H1 (cell line): ENCODE measurements around the gene ZNF691. TPM values are rescaled to one million over a fixed set of nuclear protein-coding genes. Genes with fewer than 3 reads are reported as not detected.
"Not testable (repeated sequence)": the region's sequence is repeated elsewhere in the genome, so short reads cannot be mapped to it uniquely, and the experiment has no call there.

Source experiments
- CTCF ChIA-PET: fragments of 300-600 bp; sonication (Branson Sonifier 250); formaldehyde crosslinking; loops from one replicate; lab custom pipeline; 2021; ENCODE audit not compliant: partially characterized antibody; lab: Charles Lee
- POLR2A ChIA-PET: fragments of 300-600 bp; sonication (Branson Sonifier 250); formaldehyde crosslinking; loops from one replicate; lab custom pipeline; 2021; ENCODE audit warnings: inconsistent platforms; ENCODE audit not compliant: partially characterized antibody; lab: Charles Lee
- DNase-seq, 2 experiments: peaks; one replicate each; pipeline versions ENCODE4 v3.0.0 to v3.0.0-alpha.2; 2010 to 2022; ENCODE audit warnings: low spot score in 2 of 2, low read depth in 1 of 2, mixed read lengths in 1 of 2
- FAIRE-seq: peaks from 2 replicates; lab custom pipeline; 2011; peaks lifted over from hg19 to GRCh38; lab: Jason Lieb, UNC
- H2AFZ ChIP-seq: 2 replicates; pipeline ENCODE4 v1.8.1; 2012; ENCODE audit warnings: low read length, inconsistent platforms
- H2AK5ac ChIP-seq: 2 replicates; pipeline ENCODE4 v1.6.1; 2013; ENCODE audit warnings: low read depth, low read length
- H2BK120ac ChIP-seq: replicated peaks from 2 replicates; pipeline ENCODE3; 2013; ENCODE audit warnings: low read depth, low read length, inconsistent platforms
- H2BK12ac ChIP-seq: 2 replicates; pipeline ENCODE4 v1.6.1; 2013; ENCODE audit warnings: low read depth, low read length
- H2BK15ac ChIP-seq: 2 replicates; pipeline ENCODE4 v1.6.1; 2013; ENCODE audit warnings: low read length
- H2BK20ac ChIP-seq: 2 replicates; pipeline ENCODE4 v1.6.1; 2013; ENCODE audit warnings: low read length
- H2BK5ac ChIP-seq: 2 replicates; pipeline ENCODE4 v1.6.1; 2013; ENCODE audit warnings: low read depth, low read length
- H3K14ac ChIP-seq: 2 replicates; pipeline ENCODE4 v1.6.1; 2013; ENCODE audit warnings: inconsistent platforms; ENCODE audit not compliant: insufficient read length
- H3K18ac ChIP-seq: 2 replicates; pipeline ENCODE4 v1.6.1; 2013; ENCODE audit warnings: low read length; ENCODE audit errors: extremely low read depth
- H3K23ac ChIP-seq: 2 replicates; pipeline ENCODE4 v1.6.1; 2013; ENCODE audit warnings: inconsistent platforms; ENCODE audit not compliant: insufficient read length
- H3K23me2 ChIP-seq: 2 replicates; pipeline ENCODE4 v1.6.1; 2013; ENCODE audit warnings: low read depth, low read length
- H3K27ac ChIP-seq: 2 replicates; pipeline ENCODE4 v1.6.1; 2011; ENCODE audit warnings: low read depth, low read length, inconsistent platforms
- H3K27me3 ChIP-seq, 4 experiments: replicated peaks in 1 of 4; 1 replicate in 1 of 4; 2 replicates in 3 of 4; pipeline versions ENCODE4 v1.6.1 to v1.8.1; 2011 to 2013; ENCODE audit warnings: low read length in 3 of 4, mild to moderate bottlenecking in 3 of 4, inconsistent platforms in 2 of 4, mixed read lengths in 2 of 4, moderate library complexity in 1 of 4; ENCODE audit not compliant: control insufficient read depth in 3 of 4, insufficient read depth in 3 of 4; ENCODE audit errors: extremely low read depth in 1 of 4
- H3K36me3 ChIP-seq, 4 experiments: 2 replicates each; pipeline versions ENCODE4 v1.6.1 to v1.8.1; 2011 to 2013; ENCODE audit warnings: mild to moderate bottlenecking in 4 of 4, low read length in 3 of 4, moderate library complexity in 2 of 4, control low read depth in 1 of 4, inconsistent platforms in 1 of 4; ENCODE audit not compliant: insufficient read depth in 4 of 4, control insufficient read depth in 2 of 4
- H3K4ac ChIP-seq: replicated peaks from 2 replicates; pipeline ENCODE3; 2013; ENCODE audit warnings: low read length, low read depth, mixed read lengths, inconsistent platforms; ENCODE audit not compliant: insufficient read length
- H3K4me1 ChIP-seq, 4 experiments: replicated peaks in 1 of 4; 1 replicate in 1 of 4; 2 replicates in 3 of 4; pipeline versions ENCODE4 v1.6.1 to v1.8.1; 2011 to 2013; ENCODE audit warnings: low read length in 3 of 4, inconsistent platforms in 2 of 4, mixed read lengths in 1 of 4; ENCODE audit not compliant: insufficient read depth in 4 of 4, control insufficient read depth in 3 of 4
- H3K4me2 ChIP-seq, 2 experiments: 2 replicates each; pipeline versions ENCODE4 v1.6.1 to v1.8.1; 2011 to 2013; ENCODE audit warnings: low read depth in 2 of 2, low read length in 2 of 2, control low read depth in 1 of 2, inconsistent platforms in 1 of 2, mild to moderate bottlenecking in 1 of 2; ENCODE audit not compliant: insufficient read depth in 1 of 2
- H3K4me3 ChIP-seq, 4 experiments: fragments of 200-600, 300-600 bp in 1 of 4; sonication (generic), shearing (Covaris generic), sonication (Bioruptor Twin) in 1 of 4; 2 replicates each; pipeline versions ENCODE4 v1.5.1 to v1.8.1; 2011 to 2016; ENCODE audit warnings: low read length in 4 of 4, low read depth in 3 of 4, control low read depth in 2 of 4, inconsistent platforms in 2 of 4, mild to moderate bottlenecking in 2 of 4, mixed read lengths in 1 of 4, moderate library complexity in 1 of 4; ENCODE audit not compliant: insufficient read depth in 2 of 4; ENCODE audit errors: extremely low read depth in 1 of 4
- H3K56ac ChIP-seq: replicated peaks from 2 replicates; pipeline ENCODE3; 2013; ENCODE audit warnings: low read depth, mild to moderate bottlenecking, mixed read lengths, low read length, inconsistent platforms; ENCODE audit not compliant: insufficient read length
- H3K79me1 ChIP-seq: 2 replicates; pipeline ENCODE4 v1.6.1; 2013; ENCODE audit warnings: low read depth, low read length, control low read depth
- H3K79me2 ChIP-seq, 2 experiments: 2 replicates each; pipeline versions ENCODE4 v1.6.1 to v1.8.1; 2012 to 2013; ENCODE audit warnings: low read length in 2 of 2, mild to moderate bottlenecking in 2 of 2, inconsistent platforms in 1 of 2; ENCODE audit not compliant: insufficient read depth in 2 of 2, control insufficient read depth in 1 of 2
- H3K9ac ChIP-seq, 4 experiments: replicated peaks in 1 of 4; 1 replicate in 1 of 4; 2 replicates in 3 of 4; pipeline versions ENCODE4 v1.6.1 to v1.8.1; 2011 to 2013; ENCODE audit warnings: low read depth in 3 of 4, low read length in 3 of 4, control low read depth in 2 of 4, mild to moderate bottlenecking in 2 of 4, moderate library complexity in 2 of 4, inconsistent platforms in 1 of 4; ENCODE audit errors: extremely low read depth in 1 of 4
- H3K9me3 ChIP-seq, 2 experiments: 2 replicates each; pipeline versions ENCODE4 v1.6.1 to v1.8.1; 2012 to 2013; ENCODE audit warnings: mild to moderate bottlenecking in 2 of 2, moderate library complexity in 2 of 2, control low read depth in 1 of 2, inconsistent platforms in 1 of 2, low read depth in 1 of 2, low read length in 1 of 2, mixed read lengths in 1 of 2; ENCODE audit not compliant: insufficient read depth in 2 of 2
- H4K20me1 ChIP-seq, 2 experiments: replicated peaks in 1 of 2; 2 replicates each; pipeline versions ENCODE3 to v1.8.1; 2011 to 2013; ENCODE audit warnings: inconsistent platforms in 2 of 2, low read length in 2 of 2, mild to moderate bottlenecking in 1 of 2; ENCODE audit not compliant: insufficient read depth in 2 of 2, control insufficient read depth in 1 of 2
- H4K5ac ChIP-seq: 2 replicates; pipeline ENCODE4 v1.6.1; 2013; ENCODE audit warnings: low read length, low read depth, mixed read lengths, inconsistent platforms; ENCODE audit not compliant: insufficient read length
- H4K8ac ChIP-seq: 2 replicates; pipeline ENCODE4 v1.8.0; 2013; ENCODE audit warnings: mild to moderate bottlenecking, moderate library complexity, low read length, inconsistent platforms; ENCODE audit not compliant: insufficient read depth; ENCODE audit errors: extremely low read depth
- H4K91ac ChIP-seq: replicated peaks from 2 replicates; pipeline ENCODE3; 2013; ENCODE audit warnings: low read length, mixed read lengths, inconsistent platforms; ENCODE audit not compliant: insufficient read length
- WGBS, 2 experiments: shearing (Covaris generic) in 1 of 2; methylation state at CpG; one replicate each; pipeline versions ENCODE4 v1.1.6 to v1.1.7; 2013 to 2015; ENCODE audit warnings: low lambda C conversion rate in 2 of 2, mixed read lengths in 2 of 2, inconsistent platforms in 1 of 2, low coverage in 1 of 2, missing lambda C conversion rate in 1 of 2; ENCODE audit not compliant: insufficient replicate concordance in 2 of 2, insufficient coverage in 1 of 2, insufficient read length in 1 of 2; ENCODE audit errors: extremely low coverage in 1 of 2, missing lambda C conversion rate in 1 of 2; 5-methylcytosine and 5-hydroxymethylcytosine counted together
- polyA plus RNA-seq, 7 experiments: library from polyadenylated mRNA; depleted of rRNA in 3 of 7; stranded (reverse) in 5 of 7; unstranded in 2 of 7; fragments of >200 nt in 5 of 7; fragments of 200-250 nt in 2 of 7; gene quantifications; 1 replicate in 5 of 7; 2 replicates in 1 of 7; 4 replicates in 1 of 7; pipeline versions ENCODE4 v1.2.1 to v1.2.3, GENCODE V29; 2011 to 2013; ENCODE audit warnings: missing spikeins in 2 of 7, mixed read lengths in 2 of 7
- total RNA-seq: library from RNA; stranded (reverse); fragmentation: NEBNext Ultra II Directional; extraction: Animal tissue kit (Norgen Biotek cat#: 25700); gene quantifications from 2 replicates; pipeline ENCODE4 v1.2.1, GENCODE V29; 2021

ZNF691 gene
- total and polyA plus RNA-seq, 2 of the 8 experiments (the other 6 are each of a cell fraction or from before 2014, with no cell fraction given) = 19.5 TPM

GRCh38 chr1:42868466-42868865 lies 22.1 kb downstream of the ZNF691 start:
- H2AK5ac ChIP-seq, H2BK120ac ChIP-seq, FAIRE-seq, H4K91ac ChIP-seq, H4K8ac ChIP-seq, H3K14ac ChIP-seq, H2BK12ac ChIP-seq, H4K20me1 ChIP-seq, H3K27ac ChIP-seq, DNase-seq, H3K9me3 ChIP-seq, CTCF ChIA-PET, H3K27me3 ChIP-seq, H3K9ac ChIP-seq, H3K79me2 ChIP-seq, H3K79me1 ChIP-seq, H2AFZ ChIP-seq, H2BK15ac ChIP-seq, POLR2A ChIA-PET, H3K4ac ChIP-seq, H3K23me2 ChIP-seq, H3K4me1 ChIP-seq, H3K4me2 ChIP-seq, H2BK20ac ChIP-seq, H3K36me3 ChIP-seq, H3K23ac ChIP-seq, H2BK5ac ChIP-seq, H4K5ac ChIP-seq, H3K4me3 ChIP-seq, H3K56ac ChIP-seq, H3K18ac ChIP-seq: not testable (repeated sequence)
- 78% methylated on average over 4 of the region's 4 CpGs; no CpG with 5 or more reads in 1 of the 2 experiments for WGBS, 2 experiments

GRCh38 chr1:42869254-42869653 lies 22.8 kb downstream of the ZNF691 start:
- DNase-seq, H3K56ac ChIP-seq, H3K79me2 ChIP-seq, H2AFZ ChIP-seq, H3K36me3 ChIP-seq, H2BK120ac ChIP-seq, H3K9ac ChIP-seq, H3K4me1 ChIP-seq, H3K23me2 ChIP-seq, CTCF ChIA-PET, H4K20me1 ChIP-seq, H3K9me3 ChIP-seq, H3K4me2 ChIP-seq, H3K79me1 ChIP-seq, H2BK12ac ChIP-seq, H3K18ac ChIP-seq, H3K27ac ChIP-seq, H3K4me3 ChIP-seq, H3K14ac ChIP-seq, H3K23ac ChIP-seq, H3K27me3 ChIP-seq, H2BK20ac ChIP-seq, H4K91ac ChIP-seq, FAIRE-seq, H3K4ac ChIP-seq, H2BK5ac ChIP-seq, H4K8ac ChIP-seq, POLR2A ChIA-PET, H2AK5ac ChIP-seq, H4K5ac ChIP-seq, H2BK15ac ChIP-seq: not testable (repeated sequence)
- 84% methylated on average over 2 of the region's 2 CpGs; no CpG with 5 or more reads in 1 of the 2 experiments for WGBS, 2 experiments
